ENCODE results near the gene SELENON. TPM values are rescaled to one million over a fixed set of nuclear protein-coding genes. Genes with fewer than 3 reads are reported as not detected.

Gene SELENON
- total RNA-seq, 4 donors from 2014 or later = 33.5 to 82.8 (median 39.4) TPM

DNA sequence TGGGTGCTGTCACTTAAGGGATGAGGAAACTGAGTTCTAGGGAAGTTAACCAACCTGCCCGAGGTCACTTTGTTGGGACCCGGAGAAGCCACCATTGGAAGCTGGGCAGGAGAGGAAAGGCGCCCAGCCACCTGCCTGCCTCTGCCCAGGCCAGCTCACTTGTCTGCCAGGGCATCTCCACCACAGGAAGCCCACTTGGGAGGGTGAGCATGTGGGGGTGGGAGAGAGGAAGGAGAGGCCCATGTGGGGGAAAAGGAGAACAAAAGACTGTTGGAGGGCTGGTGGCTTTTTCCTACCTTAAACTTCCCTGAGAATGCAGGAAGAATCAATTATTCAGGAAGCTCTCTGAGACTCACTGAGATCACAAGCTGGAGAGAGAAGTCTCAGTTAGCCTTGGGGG, 43.8 kb upstream of the SELENON start:
- peaks cover 0 to 50% of the 10 kb centered on the region in 2 donors for H3K36me3 ChIP-seq
- ATAC-seq = no peak
- WGBS, 2 donors (ENCODE audit: low coverage in 1 of 2) = 70% methylated on average over 3 of the region's 3 CpGs; no CpG with 5 or more reads in 1 of the 2 donors

GRCh38 chr1:25757151-25757845, 42.7 kb upstream of the SELENON start:
- no peaks in the 10 kb centered on the region for H3K27me3 ChIP-seq
- no peaks in the 10 kb centered on the region for H3K9me3 ChIP-seq
- H3K4me3 ChIP-seq = no peak overlapping the region
- peaks cover 0 to 41% of the 10 kb centered on the region in 2 donors for H3K36me3 ChIP-seq
- ATAC-seq = no peak
- TF ChIP-seq POLR2A (IDR thresholded peaks at IDR 0.05) (no peak), EP300 (IDR thresholded peaks at IDR 0.05) (no peak), CTCF (IDR thresholded peaks at IDR 0.05) (no peak)
- H3K27ac ChIP-seq = no peak overlapping the region
- H3K4me1 ChIP-seq = peaks cover 0 to 28% (median 5%) of the 10 kb centered on the region in 3 donors
- 87 to 93% methylated on average over 3 to 5 of the region's 12 CpGs for WGBS, 2 donors (ENCODE audit: low coverage in 1 of 2)

More for the DNA sequence above, 43.8 kb upstream of the SELENON start:
- no peak overlapping the region for H3K27ac ChIP-seq
- H3K27me3 ChIP-seq = no peaks in the 10 kb centered on the region
- H3K4me1 ChIP-seq = peaks cover 0 to 28% (median 5%) of the 10 kb centered on the region in 3 donors
- no peaks in the 10 kb centered on the region for H3K9me3 ChIP-seq
- TF ChIP-seq POLR2AphosphoS5 (IDR thresholded peaks at IDR 0.05) = no peak
- no peak for TF ChIP-seq POLR2A (IDR thresholded peaks at IDR 0.05)
- TF ChIP-seq EP300 (IDR thresholded peaks at IDR 0.05) = no peak
- TF ChIP-seq CTCF (IDR thresholded peaks at IDR 0.05) = no peak
- no peak overlapping the region for H3K4me3 ChIP-seq

- ATAC-seq = no peak
- WGBS, 2 donors (ENCODE audit: low coverage in 1 of 2) = 74 to 100% methylated on average over 1 to 3 of the region's 5 CpGs
- Histone ChIP-seq H3K27me3 (no peaks in the 10 kb centered on the region), H3K36me3 (peaks cover 0 to 41% of the 10 kb centered on the region in 2 donors), H3K4me3 (no peak overlapping the region), H3K9me3 (no peaks in the 10 kb centered on the region), H3K27ac (no peak overlapping the region), H3K4me1 (peaks cover 0 to 28% (median 5%) of the 10 kb centered on the region in 3 donors)
- TF ChIP-seq POLR2A (IDR thresholded peaks at IDR 0.05) (no peak), CTCF (IDR thresholded peaks at IDR 0.05) (no peak), POLR2AphosphoS5 (IDR thresholded peaks at IDR 0.05) (no peak), EP300 (IDR thresholded peaks at IDR 0.05) (no peak)
Measured at GRCh38 chr1:25757846-25758185, 42.2 kb upstream of the SELENON start.

DNA sequence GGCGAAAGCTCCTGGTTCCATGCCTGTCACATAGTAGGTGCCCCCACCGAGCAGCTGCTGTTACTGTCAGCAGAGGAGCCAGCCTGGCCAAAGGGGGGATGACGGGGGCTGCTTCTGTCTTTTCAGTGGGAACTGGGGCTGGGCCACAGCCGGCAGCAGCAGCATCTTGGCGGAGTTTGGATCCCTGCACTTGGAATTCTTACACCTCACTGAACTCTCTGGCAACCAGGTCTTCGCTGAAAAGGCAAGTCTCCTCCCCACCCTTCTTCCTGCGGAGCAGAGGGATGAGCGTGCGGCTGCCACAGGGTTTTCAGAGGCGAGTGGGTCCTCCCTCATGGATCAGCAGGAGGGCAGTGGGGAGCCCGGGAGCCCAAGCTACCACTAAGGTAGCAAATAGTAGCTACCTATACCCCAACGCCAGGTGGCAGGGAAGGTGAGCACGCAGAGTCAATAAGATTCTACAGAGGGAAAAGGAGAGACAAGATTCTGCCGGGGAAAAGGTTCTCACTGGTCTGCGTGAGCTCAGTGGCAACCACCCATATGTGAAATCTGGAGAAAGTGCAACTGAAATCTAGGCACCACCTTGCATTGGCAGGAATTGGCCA, 41.4 kb upstream of the SELENON start:
- no peak overlapping the region for H3K27ac ChIP-seq
- TF ChIP-seq POLR2A (IDR thresholded peaks at IDR 0.05) = no peak
- no peak for TF ChIP-seq CTCF (IDR thresholded peaks at IDR 0.05)
- TF ChIP-seq POLR2AphosphoS5 (IDR thresholded peaks at IDR 0.05) = no peak
- no peak overlapping the region for H3K4me3 ChIP-seq
- peaks cover 0 to 21% (median 5%) of the 10 kb centered on the region in 3 donors for H3K4me1 ChIP-seq
- ATAC-seq = no peak
- peaks cover 0 to 43% of the 10 kb centered on the region in 2 donors for H3K36me3 ChIP-seq
- no peaks in the 10 kb centered on the region for H3K27me3 ChIP-seq
- WGBS, 2 donors (ENCODE audit: low coverage in 1 of 2) = 91% methylated on average over 4 of the region's 15 CpGs; no CpG with 5 or more reads in 1 of the 2 donors
- no peaks in the 10 kb centered on the region for H3K9me3 ChIP-seq
